Duodenal mucosa (tissue), 2 donors: Measurements from ENCODE around the gene AFF2.

Source experiments
- H3K27ac ChIP-seq: one replicate; pipeline ENCODE4 v1.7.0; 2013; ENCODE audit warnings: low read depth, low read length
- H3K27me3 ChIP-seq, 2 donors: one replicate each; pipeline ENCODE4 v1.7.0; 2013; ENCODE audit warnings: low read length in 2 of 2, control low read depth in 1 of 2; ENCODE audit not compliant: insufficient read depth in 2 of 2, control insufficient read depth in 1 of 2
- H3K36me3 ChIP-seq, 2 donors: one replicate each; pipeline ENCODE4 v1.7.0; 2013; ENCODE audit warnings: low read length in 2 of 2, control low read depth in 1 of 2; ENCODE audit not compliant: insufficient read depth in 2 of 2, control insufficient read depth in 1 of 2
- H3K4me1 ChIP-seq, 2 donors: one replicate each; pipeline ENCODE4 v1.7.0; 2013; ENCODE audit warnings: low read length in 2 of 2, control low read depth in 1 of 2; ENCODE audit not compliant: insufficient read depth in 2 of 2, control insufficient read depth in 1 of 2
- H3K4me3 ChIP-seq, 2 donors: one replicate each; pipeline ENCODE4 v1.7.0; 2013; ENCODE audit warnings: low read length in 2 of 2, low read depth in 1 of 2
- H3K9ac ChIP-seq, 2 donors: one replicate each; pipeline ENCODE4 v1.7.0; 2013; ENCODE audit warnings: low read length in 2 of 2, low read depth in 1 of 2
- H3K9me3 ChIP-seq, 2 donors: one replicate each; pipeline ENCODE4 v1.7.0; 2013; ENCODE audit warnings: low read length in 2 of 2, control low read depth in 1 of 2; ENCODE audit not compliant: control insufficient read depth in 1 of 2

Gene AFF2

GRCh38 chrX:148960060-148960459 lies 459.6 kb downstream of the AFF2 start:
- no peaks in the 10 kb centered on the region for H3K27me3 ChIP-seq

GRCh38 chrX:148961985-148962384 lies 461.6 kb downstream of the AFF2 start:
- Histone ChIP-seq H3K9me3 (no peaks in the 10 kb centered on the region), H3K36me3 (no peaks in the 10 kb centered on the region), H3K4me3 (no peak overlapping the region), H3K27ac (no peak overlapping the region), H3K9ac (no peak overlapping the region), H3K27me3 (no peaks in the 10 kb centered on the region), H3K4me1 (no peaks in the 10 kb centered on the region)

More at GRCh38 chrX:148960060-148960459, 459.6 kb downstream of the AFF2 start:
- H3K4me1 ChIP-seq, result no peaks in the 10 kb centered on the region
- no peaks in the 10 kb centered on the region for H3K36me3 ChIP-seq
- no peak overlapping the region for H3K27ac ChIP-seq
- H3K9ac ChIP-seq, result no peak overlapping the region
- H3K9me3 ChIP-seq, result no peaks in the 10 kb centered on the region
- H3K4me3 ChIP-seq, result no peak overlapping the region

- H3K36me3 ChIP-seq, result no peaks in the 10 kb centered on the region
- H3K4me1 ChIP-seq, result no peaks in the 10 kb centered on the region
- H3K27me3 ChIP-seq, result no peaks in the 10 kb centered on the region
- no peaks in the 10 kb centered on the region for H3K9me3 ChIP-seq
- H3K4me3 ChIP-seq, result no peak overlapping the region
- no peak overlapping the region for H3K27ac ChIP-seq
- no peak overlapping the region for H3K9ac ChIP-seq
These were observed 476.4 kb downstream of the AFF2 start for GRCh38 chrX:148976571-148977400.

- Histone ChIP-seq H3K27me3 (no peaks in the 10 kb centered on the region), H3K27ac (no peak overlapping the region), H3K4me1 (no peaks in the 10 kb centered on the region), H3K4me3 (no peak overlapping the region), H3K36me3 (no peaks in the 10 kb centered on the region), H3K9ac (no peak overlapping the region), H3K9me3 (no peaks in the 10 kb centered on the region)
These were observed 479.4 kb downstream of the AFF2 start for GRCh38 chrX:148979786-148980185.

- H3K9ac ChIP-seq, result no peak overlapping the region
- no peaks in the 10 kb centered on the region for H3K27me3 ChIP-seq
- no peak overlapping the region for H3K4me3 ChIP-seq
- H3K27ac ChIP-seq, result no peak overlapping the region
- no peaks in the 10 kb centered on the region for H3K36me3 ChIP-seq
- H3K4me1 ChIP-seq, result no peaks in the 10 kb centered on the region
- no peaks in the 10 kb centered on the region for H3K9me3 ChIP-seq
These were observed 483.8 kb downstream of the AFF2 start for GRCh38 chrX:148984238-148984637.

GRCh38 chrX:148991502-148991901 lies 491.1 kb downstream of the AFF2 start:
- no peaks in the 10 kb centered on the region for H3K36me3 ChIP-seq
- H3K9ac ChIP-seq, result no peak overlapping the region
- H3K4me3 ChIP-seq, result no peak overlapping the region
- H3K9me3 ChIP-seq, result no peaks in the 10 kb centered on the region
- no peaks in the 10 kb centered on the region for H3K27me3 ChIP-seq
- no peaks in the 10 kb centered on the region for H3K4me1 ChIP-seq
- no peak overlapping the region for H3K27ac ChIP-seq

GRCh38 chrX:148995661-148996060 lies 495.2 kb downstream of the AFF2 start:
- no peaks in the 10 kb centered on the region for H3K27me3 ChIP-seq
- H3K9ac ChIP-seq, result no peak overlapping the region
- H3K9me3 ChIP-seq, result no peaks in the 10 kb centered on the region
- H3K4me1 ChIP-seq, result no peaks in the 10 kb centered on the region
- H3K4me3 ChIP-seq, result no peak overlapping the region
- H3K36me3 ChIP-seq, result no peaks in the 10 kb centered on the region
- no peak overlapping the region for H3K27ac ChIP-seq

GRCh38 chrX:149002320-149002719 lies 501.9 kb downstream of the AFF2 start:
- Histone ChIP-seq H3K27me3 (no peaks in the 10 kb centered on the region), H3K4me3 (no peak overlapping the region), H3K9me3 (no peaks in the 10 kb centered on the region), H3K27ac (no peak overlapping the region), H3K36me3 (no peaks in the 10 kb centered on the region), H3K9ac (no peak overlapping the region), H3K4me1 (no peaks in the 10 kb centered on the region)

- Histone ChIP-seq H3K36me3 (no peaks in the 10 kb centered on the region), H3K27me3 (no peaks in the 10 kb centered on the region), H3K9me3 (no peaks in the 10 kb centered on the region)
These were observed 503.6 kb downstream of the AFF2 start for GRCh38 chrX:149003863-149004660.

GRCh38 chrX:149004936-149005335 lies 504.5 kb downstream of the AFF2 start:
- H3K9ac ChIP-seq, result no peak overlapping the region
- H3K4me3 ChIP-seq, result no peak overlapping the region
- H3K27me3 ChIP-seq, result no peaks in the 10 kb centered on the region
- no peaks in the 10 kb centered on the region for H3K9me3 ChIP-seq
- no peaks in the 10 kb centered on the region for H3K4me1 ChIP-seq
- no peaks in the 10 kb centered on the region for H3K36me3 ChIP-seq
- H3K27ac ChIP-seq, result no peak overlapping the region

More at GRCh38 chrX:149003863-149004660, 503.6 kb downstream of the AFF2 start:
- Histone ChIP-seq H3K4me1 (no peaks in the 10 kb centered on the region), H3K9ac (no peak overlapping the region), H3K4me3 (no peak overlapping the region), H3K27ac (no peak overlapping the region)
